BJ (cell line): ENCODE results near the gene AP3S1. TPM values are rescaled to one million over a fixed set of nuclear protein-coding genes. Genes with fewer than 3 reads are reported as not detected.

Experiments
- CTCF ChIA-PET: fragments of 350-600 bp; formaldehyde crosslinking; extraction: SDS; loops from one replicate; lab custom pipeline; 2021; ENCODE audit warnings: antibody characterized with exemption, inconsistent platforms; lab: Yijun Ruan, JAX
- POLR2A ChIA-PET: fragments of 300-600 bp; sonication (Branson Sonifier 250); formaldehyde crosslinking; extraction: SDS; loops from one replicate; lab custom pipeline; 2021; ENCODE audit warnings: antibody characterized with exemption; lab: Charles Lee
- DNase-seq: peaks from one replicate; pipeline ENCODE4 v3.0.0-alpha.2; 2011; ENCODE audit warnings: low read depth
- H3K27me3 ChIP-seq: 2 replicates; pipeline ENCODE4 v1.6.0; 2011; ENCODE audit warnings: low read length; ENCODE audit not compliant: control insufficient read depth, insufficient read depth
- H3K36me3 ChIP-seq: 2 replicates; pipeline ENCODE4 v1.5.1; 2011; ENCODE audit warnings: low read length; ENCODE audit not compliant: control insufficient read depth, insufficient read depth
- H3K4me3 ChIP-seq: 2 replicates; pipeline ENCODE4 v1.5.1; 2011; ENCODE audit warnings: low read depth, mild to moderate bottlenecking, control low read depth, low read length
- polyA plus RNA-seq: library from polyadenylated mRNA; depleted of rRNA; stranded (reverse); fragments of >200 nt; gene quantifications from 2 replicates; pipeline ENCODE4 v1.2.3, GENCODE V29; 2011
- TF ChIP-seq, protein P1 (sequence below): IDR thresholded peaks from 2 replicates; pipeline ENCODE4 v1.5.1; 2011; ENCODE audit warnings: low read depth, mild to moderate bottlenecking, control low read depth, inconsistent platforms, low read length, moderate library complexity; ENCODE audit not compliant: insufficient read depth

Gene AP3S1
- polyA plus RNA-seq, 1 experiment, result 27.6 TPM

- H3K27me3 ChIP-seq, result no peaks in the 10 kb centered on the region
- no peaks in the 10 kb centered on the region for H3K36me3 ChIP-seq
- CTCF ChIA-PET, result interaction anchor here (0.6 to 2.4 kb wide), 5 partner anchors 12 to 110 kb away, joined by 3 to 5 read pairs (median 4); no protein-coding TSS in a partner anchor
- peak; percentile 89 for DNase-seq
- TF ChIP-seq, protein P1, sequence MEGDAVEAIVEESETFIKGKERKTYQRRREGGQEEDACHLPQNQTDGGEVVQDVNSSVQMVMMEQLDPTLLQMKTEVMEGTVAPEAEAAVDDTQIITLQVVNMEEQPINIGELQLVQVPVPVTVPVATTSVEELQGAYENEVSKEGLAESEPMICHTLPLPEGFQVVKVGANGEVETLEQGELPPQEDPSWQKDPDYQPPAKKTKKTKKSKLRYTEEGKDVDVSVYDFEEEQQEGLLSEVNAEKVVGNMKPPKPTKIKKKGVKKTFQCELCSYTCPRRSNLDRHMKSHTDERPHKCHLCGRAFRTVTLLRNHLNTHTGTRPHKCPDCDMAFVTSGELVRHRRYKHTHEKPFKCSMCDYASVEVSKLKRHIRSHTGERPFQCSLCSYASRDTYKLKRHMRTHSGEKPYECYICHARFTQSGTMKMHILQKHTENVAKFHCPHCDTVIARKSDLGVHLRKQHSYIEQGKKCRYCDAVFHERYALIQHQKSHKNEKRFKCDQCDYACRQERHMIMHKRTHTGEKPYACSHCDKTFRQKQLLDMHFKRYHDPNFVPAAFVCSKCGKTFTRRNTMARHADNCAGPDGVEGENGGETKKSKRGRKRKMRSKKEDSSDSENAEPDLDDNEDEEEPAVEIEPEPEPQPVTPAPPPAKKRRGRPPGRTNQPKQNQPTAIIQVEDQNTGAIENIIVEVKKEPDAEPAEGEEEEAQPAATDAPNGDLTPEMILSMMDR, result no peak
- POLR2A ChIA-PET, result no interaction called here
- no peak overlapping the region for H3K4me3 ChIP-seq
Observed at GRCh38 chr5:115941051-115941675, 99.4 kb downstream of the AP3S1 start.

GRCh38 chr5:115944501-115944900 lies 102.8 kb downstream of the AP3S1 start:
- CTCF ChIA-PET, result interaction anchor here (1.0 to 1.4 kb wide), 3 partner anchors 14 to 105 kb away, joined by 3 to 5 read pairs (median 3); no protein-coding TSS in a partner anchor
- no peaks in the 10 kb centered on the region for H3K36me3 ChIP-seq

GRCh38 chr5:115946655-115947054 lies 104.9 kb downstream of the AP3S1 start:
- TF ChIP-seq, protein P1, result no peak
- Histone ChIP-seq H3K4me3 (no peak overlapping the region), H3K27me3 (no peaks in the 10 kb centered on the region), H3K36me3 (no peaks in the 10 kb centered on the region)
- CTCF ChIA-PET, result interaction anchor here (0.8 to 1.4 kb wide), 4 partner anchors 8 to 17 kb away, joined by 3 to 5 read pairs (median 3); no protein-coding TSS in a partner anchor
- no peak for DNase-seq
- POLR2A ChIA-PET, result no interaction called here

More at GRCh38 chr5:115944501-115944900, 102.8 kb downstream of the AP3S1 start:
- TF ChIP-seq, protein P1, result no peak
- DNase-seq, result no peak
- H3K27me3 ChIP-seq, result no peaks in the 10 kb centered on the region
- POLR2A ChIA-PET, result no interaction called here
- no peak overlapping the region for H3K4me3 ChIP-seq

GRCh38 chr5:115947260-115947659 lies 105.5 kb downstream of the AP3S1 start:
- ChIA-PET POLR2A (no interaction called here), CTCF (interaction anchor here (0.6 to 1.3 kb wide), 4 partner anchors 9 to 14 kb away, joined by 3 to 5 read pairs (median 4); no protein-coding TSS in a partner anchor)
- Histone ChIP-seq H3K36me3 (no peaks in the 10 kb centered on the region), H3K4me3 (no peak overlapping the region), H3K27me3 (no peaks in the 10 kb centered on the region)
- DNase-seq, result no peak
- TF ChIP-seq, protein P1, result no peak

- ChIA-PET CTCF (interaction anchor here (0.6 kb wide), 1 partner anchor 56 kb away, joined by 3 read pairs; no protein-coding TSS in a partner anchor), POLR2A (no interaction called here)
- Histone ChIP-seq H3K36me3 (no peaks in the 10 kb centered on the region), H3K27me3 (no peaks in the 10 kb centered on the region), H3K4me3 (no peak overlapping the region)
- TF ChIP-seq, protein P1, result no peak
- DNase-seq, result no peak
Observed at GRCh38 chr5:115948091-115948534, 106.4 kb downstream of the AP3S1 start.
